GM21447 (cell line): ENCODE measurements around the gene CELA2A.

Experiments used
- ATAC-seq: cut with Tn5 transposase; IDR thresholded peaks from one replicate; pipeline ENCODE4 v1.9.1; 2021; ENCODE audit not compliant: unreplicated experiment

The CELA2A gene

DNA sequence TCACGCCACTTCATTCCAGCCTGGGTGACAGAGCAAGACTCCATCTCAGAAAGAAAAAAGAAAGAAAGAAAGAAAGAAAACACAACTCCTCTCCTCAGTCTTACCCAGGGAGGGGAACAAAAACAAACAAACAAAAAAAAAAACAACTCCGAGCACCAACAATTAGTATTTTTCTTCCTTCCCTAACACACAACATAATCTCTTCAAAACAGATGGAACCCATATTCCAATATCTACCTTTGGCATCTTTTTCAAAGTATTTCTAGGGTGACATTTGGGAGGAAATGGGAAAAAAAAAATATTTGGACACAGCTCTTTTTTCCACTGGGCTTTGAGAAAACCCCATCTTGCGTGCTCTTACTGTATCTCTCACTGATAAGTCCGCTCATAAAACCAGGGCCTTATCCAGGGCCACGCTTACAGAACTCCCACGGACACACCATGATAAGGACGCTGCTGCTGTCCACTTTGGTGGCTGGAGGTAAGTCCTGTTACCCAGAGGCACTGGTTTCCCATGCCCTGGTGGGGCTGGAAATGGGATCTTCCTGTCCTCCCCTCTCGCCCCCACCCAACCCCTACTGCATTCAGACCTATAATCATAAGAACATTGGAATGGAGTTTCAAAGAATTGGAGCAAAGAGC is at the start of gene CELA2A:
CELA2A (plus strand) TSS at position 420 of the 642 bp plus-strand sequence; CDS start at position 442, 22 bp downstream.
- no peak for ATAC-seq

- no peak for ATAC-seq
Measured at GRCh38 chr1:15407580-15407979, 49.0 kb upstream of the CELA2A start.

GRCh38 chr1:15408890-15409387 is 47.6 kb upstream of the CELA2A start:
- ATAC-seq: no peak

GRCh38 chr1:15409388-15410222 is 46.9 kb upstream of the CELA2A start, which contains the start of gene EFHD2:
Gene EFHD2 (plus strand): TSS chr1:15409888. CDS start chr1:15409972, 84 bp downstream.
- ATAC-seq: peak; percentile 66

DNA sequence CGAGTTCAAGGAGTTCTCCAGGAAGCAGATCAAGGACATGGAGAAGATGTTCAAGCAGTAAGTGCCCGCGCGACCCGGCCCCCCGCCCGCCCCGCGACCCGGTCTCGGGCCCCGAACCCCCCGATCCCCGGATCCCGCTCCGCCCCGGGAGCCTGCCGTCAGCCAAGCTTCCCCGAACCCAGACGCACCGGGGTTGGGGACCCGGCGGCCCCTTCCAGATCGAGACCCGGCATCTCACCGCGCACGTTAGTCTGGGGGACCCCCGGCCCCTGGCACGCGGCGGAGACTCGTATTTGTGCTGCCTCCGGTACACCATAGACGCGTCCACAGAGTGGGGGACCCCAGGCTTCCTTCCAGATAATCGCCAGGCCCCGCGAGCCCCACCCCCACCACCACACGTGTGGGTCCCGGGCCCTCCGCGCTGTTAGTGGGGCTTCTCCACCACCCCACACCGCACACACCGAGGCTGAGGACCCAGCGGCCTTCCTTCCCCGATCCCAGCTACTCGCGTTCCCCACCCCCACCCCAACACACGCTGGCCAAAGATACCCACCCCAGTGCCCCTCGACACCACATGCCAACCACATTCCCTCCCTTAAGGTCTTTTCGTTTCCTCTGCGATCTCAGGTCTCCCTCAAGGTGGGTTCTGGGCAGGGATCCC is 46.2 kb upstream of the CELA2A start:
- no peak for ATAC-seq

- no peak for ATAC-seq
Measured at GRCh38 chr1:15410884-15411245, 45.7 kb upstream of the CELA2A start.

- peak; percentile 60 for ATAC-seq
Measured at GRCh38 chr1:15411593-15412137, 44.9 kb upstream of the CELA2A start.

DNA sequence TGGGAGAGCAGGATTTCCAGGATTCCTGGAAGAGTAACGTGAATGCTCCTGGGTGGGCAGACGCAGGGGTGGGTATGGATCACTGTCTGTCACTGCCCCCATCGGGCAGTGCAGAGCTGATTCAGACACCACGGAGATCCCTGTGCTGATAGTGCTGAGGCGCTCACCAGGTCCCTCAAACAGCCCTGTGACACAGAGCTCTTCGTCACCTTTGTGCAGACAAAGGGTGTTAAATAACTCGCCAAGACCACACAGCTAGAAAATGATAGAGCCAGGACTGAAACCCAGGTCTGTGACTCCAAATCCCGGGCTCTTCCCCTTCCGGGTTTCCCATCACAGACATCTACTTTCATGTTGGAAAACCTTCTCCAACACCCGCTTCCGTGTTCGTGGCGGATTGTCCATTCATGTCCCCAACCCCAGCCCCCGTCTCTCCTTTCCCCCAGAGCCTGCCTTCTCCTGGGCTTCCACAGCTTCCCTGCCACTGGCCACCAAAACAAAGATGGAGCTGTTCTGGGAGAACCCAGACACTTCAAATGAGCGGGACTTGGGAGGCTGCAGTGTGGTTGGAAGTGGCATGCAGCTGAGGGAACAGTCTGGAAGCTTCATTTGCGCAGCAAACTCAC is 44.2 kb upstream of the CELA2A start:
- ATAC-seq: no peak

DNA sequence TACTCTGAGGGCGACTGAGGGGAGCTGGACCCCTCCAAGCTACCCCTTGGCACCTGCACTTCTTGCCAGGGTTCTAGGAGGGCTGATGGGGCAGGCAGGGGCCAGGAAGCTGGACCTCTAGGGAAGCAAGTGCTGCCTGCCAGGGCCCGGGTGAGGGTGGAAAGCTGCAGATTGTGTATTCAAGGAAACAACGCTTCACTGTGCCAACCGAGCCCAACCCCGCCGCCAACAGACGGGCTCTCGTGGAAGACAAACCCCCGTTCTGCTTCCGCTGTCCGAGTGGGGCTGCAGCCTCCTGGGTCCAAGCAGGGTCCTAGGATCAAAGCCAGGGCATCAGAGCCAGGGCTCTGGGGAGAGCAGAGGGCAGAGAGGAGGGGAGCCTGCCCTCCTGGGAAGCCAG is 43.7 kb upstream of the CELA2A start:
- ATAC-seq: no peak

DNA sequence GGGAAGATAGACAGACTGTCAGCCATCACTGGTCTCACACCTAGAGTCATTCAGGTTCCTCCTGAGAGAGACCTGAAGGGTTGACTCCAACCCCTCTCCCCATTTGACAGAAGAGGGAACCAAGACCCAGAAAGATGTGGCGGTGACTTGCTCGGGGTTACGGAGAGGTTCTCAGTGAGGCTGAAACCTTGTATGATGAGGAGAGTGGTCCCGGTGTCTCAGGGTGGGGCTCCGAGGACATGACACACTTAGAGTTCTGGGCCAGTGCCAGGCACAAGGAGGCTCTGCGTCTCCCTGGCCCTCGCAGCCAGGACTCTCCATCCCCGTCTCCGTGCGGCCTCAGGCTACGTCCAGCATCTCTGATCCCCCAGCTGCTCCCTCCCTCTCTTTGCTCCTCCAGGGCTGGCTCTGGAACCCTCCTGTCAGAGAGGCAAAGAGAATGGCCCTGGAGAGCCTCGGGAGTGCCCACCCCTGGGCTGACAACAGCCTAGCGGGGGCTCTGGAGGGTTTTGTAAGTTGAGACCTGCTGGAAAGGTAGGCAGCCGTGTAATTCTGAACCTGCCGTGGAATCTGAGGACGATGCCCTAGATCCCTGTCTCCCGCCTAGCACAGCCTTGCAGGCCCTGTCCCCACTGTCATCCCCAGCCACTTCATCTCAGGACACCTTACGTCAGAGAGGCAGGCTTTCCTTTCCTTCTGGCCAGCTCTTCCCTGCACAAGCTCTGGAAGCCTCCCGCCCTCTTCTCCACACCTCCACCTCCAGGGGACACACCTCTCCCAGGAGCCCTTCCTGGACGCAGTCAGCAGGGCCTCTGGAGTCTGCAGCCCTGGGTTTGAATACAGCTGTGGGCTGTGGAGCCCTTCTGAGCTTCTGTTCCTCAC is 42.7 kb upstream of the CELA2A start:
- ATAC-seq: no peak

DNA sequence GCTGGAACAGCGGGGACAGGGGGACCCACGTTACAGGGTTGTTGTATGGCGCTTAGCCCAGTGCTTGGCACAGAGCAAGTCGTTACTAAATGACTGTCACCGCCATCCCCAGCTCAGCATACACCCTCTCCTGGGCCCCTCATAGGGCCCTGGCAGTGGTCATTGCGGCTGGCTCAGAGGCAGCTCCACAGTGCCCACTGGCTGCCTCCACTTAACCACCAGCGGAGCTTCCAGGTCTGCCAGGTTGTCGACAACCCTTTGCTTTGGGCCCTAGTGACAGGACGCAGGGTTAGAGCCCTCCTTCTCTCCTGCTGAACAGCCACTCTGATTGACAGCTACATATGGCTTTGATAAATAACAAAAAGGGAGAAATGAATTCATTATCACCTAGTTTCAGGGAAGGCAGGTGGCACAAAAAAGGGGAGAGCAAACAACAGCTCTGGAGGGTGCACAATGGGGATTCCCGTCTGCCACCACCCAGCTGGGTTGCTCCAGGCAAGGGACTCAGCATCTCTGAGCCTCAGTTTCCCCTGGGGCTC is 42.0 kb upstream of the CELA2A start:
- ATAC-seq: no peak

- ATAC-seq: peak; percentile 48
Measured at GRCh38 chr1:15417059-15417934, 39.2 kb upstream of the CELA2A start.

DNA sequence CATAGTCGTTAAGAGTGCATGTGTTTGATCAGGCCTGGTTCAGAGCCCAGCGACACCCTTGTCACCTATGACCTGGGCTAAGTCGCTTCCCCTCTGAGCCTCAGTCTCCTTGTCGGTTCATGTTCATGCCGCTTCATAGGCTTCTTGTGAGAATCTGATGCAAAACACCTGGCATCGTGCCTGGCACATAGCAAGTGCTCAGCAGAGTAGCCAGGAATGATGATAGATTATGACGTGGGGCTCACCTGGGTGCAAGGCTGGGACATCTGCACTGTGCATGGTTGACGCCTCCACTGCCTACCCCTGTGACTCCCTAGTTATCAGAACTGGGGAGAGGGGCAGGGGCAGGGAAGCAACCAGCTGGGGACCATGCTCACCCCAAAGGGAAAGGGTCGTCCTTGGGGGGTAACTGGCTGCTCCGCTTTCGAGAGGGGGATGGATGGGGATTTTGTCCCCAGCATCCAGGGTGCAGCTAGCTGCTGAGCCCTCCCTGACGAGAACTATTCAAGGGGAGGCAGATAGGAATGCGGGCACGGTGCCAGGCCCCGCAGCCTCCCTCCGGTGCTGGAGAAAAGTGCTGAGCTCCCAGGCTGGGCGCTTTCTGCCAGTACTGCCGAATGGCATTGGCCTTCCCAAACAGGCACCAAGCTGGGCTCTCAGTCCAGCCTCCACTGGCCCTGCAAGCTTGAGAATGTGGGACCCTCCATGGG is 37.6 kb upstream of the CELA2A start:
- ATAC-seq: no peak

DNA sequence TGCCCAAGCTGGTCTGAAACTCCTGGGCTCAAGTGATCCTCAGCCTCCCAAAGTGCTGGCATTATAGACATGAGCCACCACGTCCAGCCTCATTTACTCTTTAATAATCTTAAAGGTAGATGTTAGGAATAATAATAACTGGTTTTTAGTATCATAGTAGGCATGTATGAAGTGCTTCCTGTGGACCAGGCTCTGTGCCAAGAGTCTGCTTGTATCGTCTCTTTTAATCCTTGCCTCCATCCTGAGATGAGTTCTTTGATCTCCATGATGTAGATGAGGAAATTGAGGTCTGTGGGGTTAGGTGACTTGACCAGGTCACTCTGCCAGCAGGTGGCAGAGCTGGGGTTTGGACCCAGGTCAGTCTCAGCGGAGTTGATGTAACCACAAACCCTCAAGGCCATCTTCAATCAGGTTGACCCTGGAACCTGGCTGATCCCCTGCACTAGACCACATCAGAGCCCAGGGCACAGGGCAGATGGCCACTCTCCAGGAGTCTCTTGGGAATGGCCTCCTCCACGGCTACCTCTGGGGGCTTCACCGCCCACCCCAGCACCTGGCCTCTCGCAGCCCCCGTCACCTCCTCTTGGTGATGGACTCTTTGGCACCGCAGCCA is 35.6 kb upstream of the CELA2A start:
- no peak for ATAC-seq

- no peak for ATAC-seq
Measured at GRCh38 chr1:15422871-15423270, 33.7 kb upstream of the CELA2A start.

- ATAC-seq: no peak
Measured at GRCh38 chr1:15423355-15424077, 33.0 kb upstream of the CELA2A start.

GRCh38 chr1:15424146-15424667 is 32.3 kb upstream of the CELA2A start:
- no peak for ATAC-seq
